HuH-7.5 (cell line): ENCODE measurements around the gene RNF213.
"Not testable (repeated sequence)": the region's sequence is repeated elsewhere in the genome, so short reads cannot be mapped to it uniquely, and the experiment has no call there.

ENCODE experiments used
- DNase-seq: peaks from one replicate; pipeline ENCODE4 v3.0.0; 2011; ENCODE audit warnings: low spot score

Gene RNF213

DNA sequence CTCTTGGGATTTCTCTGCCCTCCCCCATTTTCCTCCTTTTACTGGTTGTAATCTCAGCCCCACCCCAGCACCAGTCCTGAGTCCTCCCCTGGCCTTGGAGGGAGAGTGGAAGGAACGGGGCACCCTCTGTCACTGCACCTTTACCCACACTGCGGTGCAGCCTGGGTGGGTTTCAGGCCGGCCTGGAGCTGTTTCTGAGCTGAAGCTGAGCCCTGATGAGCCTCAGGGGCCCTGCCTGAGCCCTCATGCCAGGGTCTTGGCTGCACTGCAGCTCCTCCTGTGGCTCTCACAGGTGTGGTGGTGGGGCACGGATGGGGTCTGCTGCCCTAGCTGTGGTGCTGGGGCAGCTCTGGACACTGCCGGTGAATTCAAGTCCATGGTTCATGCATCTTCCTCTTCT is 34.5 kb downstream of the RNF213 start:
- DNase-seq, result no peak

DNA sequence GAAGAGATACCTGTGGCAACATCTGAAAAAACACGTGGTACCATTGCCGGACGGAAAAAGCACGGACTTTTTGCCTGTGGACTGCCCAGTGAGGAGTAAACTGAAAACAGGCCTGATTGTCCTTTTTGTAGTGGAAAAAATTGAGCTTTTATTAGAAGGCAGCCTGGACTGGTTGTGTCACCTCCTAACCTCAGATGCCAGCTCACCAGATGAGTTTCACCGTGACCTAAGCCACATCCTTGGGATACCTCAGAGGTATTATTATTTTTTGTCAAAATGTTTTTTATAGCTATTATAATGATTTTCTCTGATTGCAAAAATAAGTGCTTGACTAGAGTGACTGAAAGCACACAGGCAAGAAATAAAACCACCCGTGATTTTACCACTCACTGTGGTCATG is 34.9 kb downstream of the RNF213 start:
- DNase-seq, result no peak

- no peak for DNase-seq
These were observed 35.6 kb downstream of the RNF213 start for GRCh38 chr17:80296221-80296620.

- DNase-seq, result no peak
These were observed 37.4 kb downstream of the RNF213 start for GRCh38 chr17:80297996-80298560.

GRCh38 chr17:80299350-80300100 is 38.9 kb downstream of the RNF213 start:
- DNase-seq, result not testable (repeated sequence)

DNA sequence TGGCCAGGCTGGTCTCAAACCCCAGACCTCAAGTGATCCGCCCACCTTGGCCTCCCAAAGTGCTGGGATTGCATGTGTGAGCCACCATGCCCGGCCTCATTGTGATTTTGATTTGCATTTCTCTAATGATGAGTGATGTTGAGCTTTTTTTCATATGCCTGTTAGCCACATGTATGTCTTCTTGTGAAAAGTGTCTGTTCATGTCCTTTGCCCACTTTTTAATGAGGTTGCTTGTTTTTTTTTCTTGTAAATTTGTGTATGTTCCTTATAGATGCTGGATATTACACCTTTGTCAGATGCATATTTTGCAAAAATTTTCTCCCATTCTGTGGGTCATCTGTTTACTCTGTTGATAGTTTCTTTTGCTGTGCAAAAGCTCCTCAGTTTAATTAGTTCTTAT is 40.1 kb downstream of the RNF213 start:
- not testable (repeated sequence) for DNase-seq

DNA sequence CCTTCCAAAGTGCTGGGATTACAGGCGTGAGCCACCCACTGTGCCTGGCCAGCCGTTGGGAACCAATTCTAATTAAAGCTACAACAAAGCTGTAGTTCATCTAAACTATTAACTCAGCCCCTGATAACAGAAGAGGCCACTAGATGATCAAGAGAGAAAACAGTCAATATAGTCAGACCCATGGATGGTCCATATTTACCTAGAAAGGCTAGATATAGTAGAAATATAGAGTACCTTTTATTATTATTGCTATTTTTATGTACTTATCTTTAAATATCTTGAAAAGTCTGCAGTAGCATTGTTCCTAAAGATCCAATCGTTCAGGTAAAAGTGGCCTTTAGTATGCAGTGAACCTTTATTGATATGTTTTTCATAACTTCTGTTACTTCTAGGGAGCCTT is 43.2 kb downstream of the RNF213 start:
- no peak for DNase-seq

DNA sequence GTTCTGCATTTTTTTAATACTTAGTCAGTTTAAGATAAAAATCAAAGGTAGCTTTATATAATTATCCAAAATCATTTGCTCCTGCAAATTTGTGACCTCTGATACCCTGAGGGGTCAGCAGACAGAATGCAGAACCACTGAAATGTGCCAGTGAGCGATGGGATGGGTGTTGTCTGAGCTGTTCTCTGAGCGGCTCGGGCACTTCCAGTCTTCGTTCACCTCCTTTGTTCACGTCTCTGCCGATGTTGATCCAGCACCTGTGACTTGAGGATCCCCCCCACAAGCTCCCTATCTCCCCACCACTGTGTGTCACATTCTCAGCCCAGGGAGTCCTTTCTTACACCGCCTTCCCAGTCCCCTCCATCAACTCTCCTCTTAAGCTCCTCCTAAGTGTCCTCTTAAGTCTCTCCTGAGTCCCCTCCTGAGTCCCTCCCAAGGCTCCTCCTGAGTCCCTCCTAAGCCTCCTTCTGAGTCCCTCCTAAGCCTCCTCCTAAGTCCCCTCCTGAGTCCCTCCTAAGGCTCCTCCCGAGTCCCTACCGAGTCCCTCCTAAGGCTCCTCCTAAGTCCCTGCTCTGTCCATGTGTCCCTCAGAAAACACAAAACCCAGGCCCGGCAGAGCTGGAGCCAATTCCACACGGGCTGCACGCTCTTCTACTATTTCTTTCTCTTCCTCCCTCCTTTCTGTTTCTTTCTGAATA is 47.5 kb downstream of the RNF213 start:
- no peak for DNase-seq

DNA sequence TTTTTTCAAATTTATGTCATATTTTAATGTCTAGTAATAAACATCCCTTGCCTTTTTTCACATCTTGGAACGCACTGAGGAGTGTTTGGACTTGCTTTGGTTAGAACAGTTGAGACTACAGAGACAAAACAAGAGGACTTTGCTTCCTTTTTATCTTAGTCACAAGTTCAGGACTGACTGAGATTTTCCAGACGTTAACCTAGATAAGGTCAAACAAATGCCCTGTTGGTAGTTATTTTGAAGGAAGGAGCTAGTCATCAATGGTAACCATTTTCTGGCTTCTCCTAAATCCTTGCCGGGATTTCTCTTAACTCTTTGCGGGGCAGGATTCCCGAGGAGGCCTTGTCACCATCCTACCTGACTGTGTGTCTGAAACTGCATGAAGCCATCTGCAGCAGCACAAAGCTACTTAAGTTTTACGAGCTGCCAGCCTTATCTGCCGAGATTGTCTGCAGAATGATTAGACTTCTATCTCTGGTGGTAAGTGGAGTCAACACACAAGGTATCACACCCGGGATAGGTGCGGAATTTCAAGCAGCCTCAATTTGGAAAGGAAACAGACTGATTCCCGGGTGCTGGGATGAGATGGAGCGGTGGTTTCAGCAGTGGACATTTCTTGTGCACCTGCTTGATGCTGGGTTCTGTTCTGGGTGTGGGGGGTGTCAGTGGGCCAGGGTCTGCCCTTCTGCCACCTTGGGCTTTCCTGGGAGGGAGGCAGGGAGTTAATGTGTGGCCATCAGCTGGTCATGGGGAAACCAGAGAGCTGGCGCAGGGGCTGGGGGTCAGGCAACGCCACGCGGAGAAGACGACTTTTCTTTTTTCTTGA is 48.3 kb downstream of the RNF213 start:
- no peak for DNase-seq

GRCh38 chr17:80311216-80311827 is 50.7 kb downstream of the RNF213 start:
- no peak for DNase-seq

DNA sequence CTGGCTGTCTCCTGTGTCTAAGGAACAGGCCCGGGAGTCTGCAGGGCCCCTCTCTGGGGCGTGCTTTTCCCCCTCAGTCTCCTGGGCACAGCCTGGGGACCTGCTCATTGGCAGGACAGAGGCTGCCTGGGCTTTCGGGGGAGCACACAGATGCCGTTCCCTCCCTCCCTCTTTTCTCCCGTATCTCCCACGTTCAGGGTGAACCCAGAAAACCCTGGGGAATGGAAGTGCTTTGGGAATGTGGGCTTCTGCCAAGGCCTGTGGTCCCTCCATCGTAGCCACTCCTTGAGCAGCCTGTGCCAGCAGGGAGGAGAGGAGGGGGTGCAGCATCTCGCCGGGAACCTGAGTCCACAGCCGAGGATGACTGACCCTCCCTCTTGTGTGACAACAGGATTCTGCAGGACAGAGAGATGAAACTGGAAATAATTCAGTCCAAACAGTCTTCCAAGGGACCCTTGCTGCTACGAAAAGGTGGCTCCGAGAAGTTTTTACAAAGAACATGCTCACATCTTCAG is 52.0 kb downstream of the RNF213 start:
- DNase-seq, result no peak

- DNase-seq, result no peak
These were observed 52.6 kb downstream of the RNF213 start for GRCh38 chr17:80313160-80313829.

DNA sequence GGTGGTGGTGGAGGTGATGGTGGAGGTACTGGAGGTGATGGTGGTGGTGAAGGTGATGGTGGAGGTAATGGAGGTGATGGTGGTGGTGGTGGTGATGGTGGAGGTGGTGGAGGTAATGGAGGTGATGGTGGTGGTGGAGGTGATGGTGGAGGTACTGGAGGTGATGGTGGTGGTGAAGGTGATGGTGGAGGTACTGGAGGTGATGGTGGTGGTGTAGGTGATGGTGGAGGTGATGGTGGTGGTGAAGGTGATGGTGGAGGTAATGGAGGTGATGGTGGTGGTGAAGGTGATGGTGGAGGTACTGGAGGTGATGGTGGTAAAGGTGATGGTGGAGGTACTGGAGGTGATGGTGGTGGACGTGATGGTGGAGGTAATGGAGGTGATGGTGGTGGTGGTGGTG is 53.3 kb downstream of the RNF213 start:
- DNase-seq, result not testable (repeated sequence)

- DNase-seq, result no peak
These were observed 55.0 kb downstream of the RNF213 start for GRCh38 chr17:80315517-80316182.

DNA sequence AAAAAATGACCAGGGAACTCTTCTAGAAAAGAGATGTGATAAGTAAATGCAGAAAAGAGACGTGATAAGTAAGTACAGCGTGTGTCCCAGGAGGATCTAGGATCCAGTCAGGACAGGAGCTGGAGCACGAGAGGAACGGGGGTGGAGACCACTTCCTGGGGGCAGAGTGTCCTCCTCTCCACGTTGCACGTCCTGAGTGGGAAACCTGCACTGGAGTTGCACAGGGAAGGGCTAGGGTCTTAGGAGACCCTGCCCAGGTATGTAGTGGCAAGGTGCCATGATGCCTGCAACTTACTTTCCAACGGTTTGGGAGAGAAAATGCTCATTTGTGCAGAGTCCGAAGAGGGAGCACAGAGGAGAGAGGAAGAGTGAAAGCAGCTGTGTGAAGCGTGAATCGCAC is 55.8 kb downstream of the RNF213 start:
- no peak for DNase-seq

- DNase-seq, result no peak
These were observed 56.5 kb downstream of the RNF213 start for GRCh38 chr17:80316927-80317705.

DNA sequence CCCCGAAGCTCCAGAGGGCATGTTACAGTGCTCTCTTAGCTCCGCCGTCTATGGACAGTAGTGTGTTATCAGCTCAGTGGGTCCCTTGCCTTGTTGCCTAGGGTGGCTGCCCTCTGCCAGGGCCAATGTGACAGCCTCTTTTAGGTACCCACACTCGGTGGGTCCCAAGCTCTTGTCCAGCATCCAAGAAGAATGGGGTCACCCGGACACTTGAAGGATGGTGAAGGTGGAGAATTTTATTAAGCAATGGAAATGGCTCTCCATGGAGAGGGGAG is 57.0 kb downstream of the RNF213 start:
- no peak for DNase-seq

DNA sequence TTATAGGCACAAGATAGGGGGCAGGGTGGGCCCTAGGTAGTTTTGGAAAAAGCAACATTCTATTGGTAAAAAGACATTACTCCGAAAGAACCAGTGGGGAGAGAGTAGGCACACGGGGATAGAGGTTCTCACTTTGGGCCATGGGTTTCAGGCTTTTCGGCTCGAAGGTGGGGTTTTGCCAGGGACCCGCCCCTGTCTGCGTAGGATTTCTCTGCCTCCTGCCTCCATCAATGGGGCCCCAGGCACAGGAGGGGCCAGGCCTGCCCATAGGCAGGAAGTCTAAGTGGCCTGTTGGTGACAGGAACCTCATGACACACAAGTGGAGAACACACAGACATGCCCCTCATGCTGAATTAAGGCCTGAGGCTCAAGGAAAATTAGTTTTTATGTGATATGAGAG is 57.5 kb downstream of the RNF213 start:
- no peak for DNase-seq

DNA sequence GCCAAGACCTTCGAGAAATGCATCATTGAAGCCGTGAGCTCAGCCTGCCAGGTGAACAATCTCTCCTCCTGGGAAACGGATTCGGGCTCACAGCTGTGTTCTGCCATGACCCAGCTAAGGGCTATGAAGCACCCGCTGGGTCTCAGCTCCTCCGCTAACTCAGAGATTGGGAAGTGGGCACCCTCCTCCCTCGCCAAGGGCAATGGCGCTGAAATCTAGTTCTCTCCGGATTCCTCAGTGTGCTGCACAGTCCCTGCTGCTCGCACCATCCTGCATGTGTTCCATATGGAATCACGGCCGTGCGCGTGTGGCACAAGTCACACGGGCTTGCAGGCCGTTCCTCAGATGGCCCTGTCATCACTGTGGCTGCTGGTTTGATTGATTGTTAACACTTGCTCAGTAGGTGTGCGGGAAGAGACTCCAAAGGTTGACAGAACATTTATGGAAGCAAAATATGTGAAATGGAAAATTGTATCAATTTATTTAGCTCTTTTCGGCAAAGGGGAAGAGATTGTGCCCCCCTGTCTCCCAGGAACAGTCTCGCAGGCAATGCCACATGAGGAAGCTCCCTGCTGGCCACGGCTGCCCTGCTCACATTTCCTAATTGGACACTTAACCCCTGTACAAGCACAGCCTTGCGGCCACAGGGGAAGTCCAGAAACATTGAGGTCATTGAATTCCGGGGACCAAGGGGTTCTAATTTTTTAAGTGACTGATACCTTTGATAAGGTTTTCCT is 58.8 kb downstream of the RNF213 start:
- DNase-seq, result no peak

GRCh38 chr17:80319999-80320344 is 59.3 kb downstream of the RNF213 start:
- DNase-seq, result no peak
